Upper lobe of left lung (tissue), 4 donors: ENCODE measurements around the gene FKTN.

Experiments used
- CTCF ChIP-seq, 6 experiments: fragments of 450-650 bp in 4 of 6; fragments of 200-600 bp in 2 of 6; sonication (generic) in 2 of 6; IDR thresholded peaks; one replicate each; pipeline ENCODE4 v1.5.1; 2016 to 2019; ENCODE audit warnings: antibody characterized with exemption in 6 of 6
- POLR2A ChIP-seq, 4 donors: fragments of 450-650 bp; IDR thresholded peaks; one replicate each; pipeline ENCODE4 v1.5.1; 2016 to 2017; ENCODE audit warnings: antibody characterized with exemption in 4 of 4, mild to moderate bottlenecking in 2 of 4
- POLR2AphosphoS5 ChIP-seq, 2 donors: sonication (generic); formaldehyde crosslinking; IDR thresholded peaks; one replicate each; pipeline ENCODE4 v1.5.1; 2017; ENCODE audit warnings: antibody characterized with exemption in 2 of 2

- TF ChIP-seq CTCF (IDR thresholded peaks at IDR 0.05): no peak
- no peak for TF ChIP-seq POLR2AphosphoS5 (IDR thresholded peaks at IDR 0.05)
- no peak for TF ChIP-seq POLR2A (IDR thresholded peaks at IDR 0.05)
Observed at GRCh38 chr9:105683688-105684275, 125.9 kb downstream of the FKTN start.
